ENCODE data around the gene LARP4. TPM values are rescaled to one million over a fixed set of nuclear protein-coding genes. Genes with fewer than 3 reads are reported as not detected.
"Not testable (repeated sequence)": the region's sequence is repeated elsewhere in the genome, so short reads cannot be mapped to it uniquely, and the experiment has no call there.

The LARP4 gene
- total RNA-seq, 1 experiment from 2014 or later, result 40.3 TPM

- H3K9me2 ChIP-seq (replicated peaks; ENCODE audit: insufficient read depth, low read length); H3K27ac ChIP-seq (ENCODE audit: low read length); H3K4me2 ChIP-seq (ENCODE audit: low read depth, low read length, poor library complexity, severe bottlenecking); H4K20me1 ChIP-seq (ENCODE audit: insufficient read depth, low read depth, low read length); H2AFZ ChIP-seq (ENCODE audit: low read length); H3K4me3 ChIP-seq (ENCODE audit: low read length); H3K4me1 ChIP-seq (ENCODE audit: low read length); H3K9me3 ChIP-seq (ENCODE audit: low read length); H3K27me3 ChIP-seq (ENCODE audit: low read length); DNase-seq; H3K9ac ChIP-seq (ENCODE audit: low read length): not testable (repeated sequence)
- peaks cover 46% of the 10 kb centered on the region for H3K36me3 ChIP-seq (ENCODE audit: insufficient read depth, low read length)
- H3K79me2 ChIP-seq (ENCODE audit: low read length), result peaks cover 45% of the 10 kb centered on the region
Observed at GRCh38 chr12:50431656-50432055, 31.0 kb downstream of the LARP4 start.

- Histone ChIP-seq H3K27me3 (ENCODE audit: low read length) (no peaks in the 10 kb centered on the region), H3K9me2 (replicated peaks; ENCODE audit: insufficient read depth, low read length) (no peaks in the 10 kb centered on the region), H3K9ac (ENCODE audit: low read length) (no peak overlapping the region), H3K4me3 (ENCODE audit: low read length) (no peak overlapping the region), H2AFZ (ENCODE audit: low read length) (no peak overlapping the region), H3K79me2 (ENCODE audit: low read length) (peaks cover 13% of the 10 kb centered on the region; the same call in 1 of the 2 replicates), H4K20me1 (ENCODE audit: insufficient read depth, low read depth, low read length) (no peaks in the 10 kb centered on the region), H3K4me2 (ENCODE audit: low read depth, low read length, poor library complexity, severe bottlenecking) (no peak overlapping the region), H3K4me1 (ENCODE audit: low read length) (no peaks in the 10 kb centered on the region), H3K27ac (ENCODE audit: low read length) (no peak overlapping the region), H3K9me3 (ENCODE audit: low read length) (no peaks in the 10 kb centered on the region), H3K36me3 (ENCODE audit: insufficient read depth, low read length) (peaks cover 70% of the 10 kb centered on the region; the same call in 1 of the 2 replicates)
- DNase-seq, result no peak
Observed at GRCh38 chr12:50440288-50440687, 39.6 kb downstream of the LARP4 start.

- no peak overlapping the region for H3K9ac ChIP-seq (ENCODE audit: low read length)
- H3K27ac ChIP-seq (ENCODE audit: low read length), result no peak overlapping the region
- peaks cover 13% of the 10 kb centered on the region; the same call in 1 of the 2 replicates for H3K79me2 ChIP-seq (ENCODE audit: low read length)
- no peak overlapping the region for H2AFZ ChIP-seq (ENCODE audit: low read length)
- H3K9me3 ChIP-seq (ENCODE audit: low read length), result no peaks in the 10 kb centered on the region
- no peaks in the 10 kb centered on the region for H4K20me1 ChIP-seq (ENCODE audit: insufficient read depth, low read depth, low read length)
- no peak overlapping the region for H3K4me2 ChIP-seq (ENCODE audit: low read depth, low read length, poor library complexity, severe bottlenecking)
- H3K4me1 ChIP-seq (ENCODE audit: low read length), result no peaks in the 10 kb centered on the region
- no peak overlapping the region for H3K4me3 ChIP-seq (ENCODE audit: low read length)
- H3K9me2 ChIP-seq (replicated peaks; ENCODE audit: insufficient read depth, low read length), result no peaks in the 10 kb centered on the region
- H3K27me3 ChIP-seq (ENCODE audit: low read length), result no peaks in the 10 kb centered on the region
- no peak for DNase-seq
- H3K36me3 ChIP-seq (ENCODE audit: insufficient read depth, low read length), result peaks cover 65% of the 10 kb centered on the region; the same call in 1 of the 2 replicates
Observed at GRCh38 chr12:50441763-50442162, 41.1 kb downstream of the LARP4 start.

GRCh38 chr12:50442178-50442908 lies 41.7 kb downstream of the LARP4 start:
- peaks cover 65% of the 10 kb centered on the region; the same call in 1 of the 2 replicates for H3K36me3 ChIP-seq (ENCODE audit: insufficient read depth, low read length)
- peaks cover 11% of the 10 kb centered on the region; the same call in 1 of the 2 replicates for H3K79me2 ChIP-seq (ENCODE audit: low read length)
- H3K27ac ChIP-seq (ENCODE audit: low read length), result no peak overlapping the region
- H3K9me2 ChIP-seq (replicated peaks; ENCODE audit: insufficient read depth, low read length), result no peaks in the 10 kb centered on the region
- H3K4me2 ChIP-seq (ENCODE audit: low read depth, low read length, poor library complexity, severe bottlenecking), result no peak overlapping the region
- no peak overlapping the region for H3K4me3 ChIP-seq (ENCODE audit: low read length)
- no peaks in the 10 kb centered on the region for H3K9me3 ChIP-seq (ENCODE audit: low read length)
- no peak for DNase-seq
- no peaks in the 10 kb centered on the region for H3K4me1 ChIP-seq (ENCODE audit: low read length)
- H2AFZ ChIP-seq (ENCODE audit: low read length), result no peak overlapping the region
- no peak overlapping the region for H3K9ac ChIP-seq (ENCODE audit: low read length)
- no peaks in the 10 kb centered on the region for H4K20me1 ChIP-seq (ENCODE audit: insufficient read depth, low read depth, low read length)
- no peaks in the 10 kb centered on the region for H3K27me3 ChIP-seq (ENCODE audit: low read length)

- peaks cover 25% of the 10 kb centered on the region for H3K79me2 ChIP-seq (ENCODE audit: low read length)
- H4K20me1 ChIP-seq (ENCODE audit: insufficient read depth, low read depth, low read length); H3K9me2 ChIP-seq (replicated peaks; ENCODE audit: insufficient read depth, low read length); H3K9ac ChIP-seq (ENCODE audit: low read length); H3K27ac ChIP-seq (ENCODE audit: low read length); DNase-seq; H3K9me3 ChIP-seq (ENCODE audit: low read length); H3K27me3 ChIP-seq (ENCODE audit: low read length); H2AFZ ChIP-seq (ENCODE audit: low read length); H3K4me3 ChIP-seq (ENCODE audit: low read length); H3K4me2 ChIP-seq (ENCODE audit: low read depth, low read length, poor library complexity, severe bottlenecking); H3K4me1 ChIP-seq (ENCODE audit: low read length): not testable (repeated sequence)
- H3K36me3 ChIP-seq (ENCODE audit: insufficient read depth, low read length), result peaks cover 43% of the 10 kb centered on the region
Observed at GRCh38 chr12:50449671-50450070, 49.0 kb downstream of the LARP4 start.

- Histone ChIP-seq H2AFZ (ENCODE audit: low read length) (no peak overlapping the region), H3K4me3 (ENCODE audit: low read length) (no peak overlapping the region), H3K9ac (ENCODE audit: low read length) (no peak overlapping the region), H4K20me1 (ENCODE audit: insufficient read depth, low read depth, low read length) (peaks cover 4% of the 10 kb centered on the region; the same call in 1 of the 2 replicates), H3K4me2 (ENCODE audit: low read depth, low read length, poor library complexity, severe bottlenecking) (no peak overlapping the region), H3K27ac (ENCODE audit: low read length) (no peak overlapping the region), H3K9me3 (ENCODE audit: low read length) (no peaks in the 10 kb centered on the region), H3K36me3 (ENCODE audit: insufficient read depth, low read length) (peaks cover 43% of the 10 kb centered on the region), H3K4me1 (ENCODE audit: low read length) (no peaks in the 10 kb centered on the region), H3K9me2 (replicated peaks; ENCODE audit: insufficient read depth, low read length) (no peaks in the 10 kb centered on the region), H3K27me3 (ENCODE audit: low read length) (no peaks in the 10 kb centered on the region), H3K79me2 (ENCODE audit: low read length) (peaks cover 33% of the 10 kb centered on the region)
- no peak for DNase-seq
Observed at GRCh38 chr12:50452795-50453194, 52.1 kb downstream of the LARP4 start.

- H3K79me2 ChIP-seq (ENCODE audit: low read length), result peaks cover 38% of the 10 kb centered on the region
- H3K4me3 ChIP-seq (ENCODE audit: low read length), result no peak overlapping the region
- no peak overlapping the region for H3K27ac ChIP-seq (ENCODE audit: low read length)
- no peak overlapping the region for H3K4me2 ChIP-seq (ENCODE audit: low read depth, low read length, poor library complexity, severe bottlenecking)
- H3K4me1 ChIP-seq (ENCODE audit: low read length), result no peaks in the 10 kb centered on the region
- no peak overlapping the region for H3K9ac ChIP-seq (ENCODE audit: low read length)
- peaks cover 4% of the 10 kb centered on the region; the same call in 1 of the 2 replicates for H4K20me1 ChIP-seq (ENCODE audit: insufficient read depth, low read depth, low read length)
- H3K9me3 ChIP-seq (ENCODE audit: low read length), result no peaks in the 10 kb centered on the region
- H3K9me2 ChIP-seq (replicated peaks; ENCODE audit: insufficient read depth, low read length), result no peaks in the 10 kb centered on the region
- no peak for DNase-seq
- no peaks in the 10 kb centered on the region for H3K27me3 ChIP-seq (ENCODE audit: low read length)
- H2AFZ ChIP-seq (ENCODE audit: low read length), result no peak overlapping the region
- peaks cover 44% of the 10 kb centered on the region for H3K36me3 ChIP-seq (ENCODE audit: insufficient read depth, low read length)
Observed at GRCh38 chr12:50453872-50454271, 53.2 kb downstream of the LARP4 start.

- Histone ChIP-seq H2AFZ (ENCODE audit: low read length) (no peak overlapping the region), H3K4me2 (ENCODE audit: low read depth, low read length, poor library complexity, severe bottlenecking) (no peak overlapping the region), H3K9ac (ENCODE audit: low read length) (no peak overlapping the region), H3K36me3 (ENCODE audit: insufficient read depth, low read length) (peaks cover 49% of the 10 kb centered on the region), H3K9me3 (ENCODE audit: low read length) (no peaks in the 10 kb centered on the region), H3K27ac (ENCODE audit: low read length) (no peak overlapping the region), H3K4me1 (ENCODE audit: low read length) (no peaks in the 10 kb centered on the region), H3K27me3 (ENCODE audit: low read length) (no peaks in the 10 kb centered on the region), H3K4me3 (ENCODE audit: low read length) (no peak overlapping the region), H3K9me2 (replicated peaks; ENCODE audit: insufficient read depth, low read length) (no peaks in the 10 kb centered on the region), H3K79me2 (ENCODE audit: low read length) (peaks cover 24% of the 10 kb centered on the region), H4K20me1 (ENCODE audit: insufficient read depth, low read depth, low read length) (peaks cover 4% of the 10 kb centered on the region; the same call in 1 of the 2 replicates)
- no peak for DNase-seq
Observed at GRCh38 chr12:50458606-50459005, 57.9 kb downstream of the LARP4 start.

Data from Karpas-422 (cell line).